Measurements from ENCODE around the gene PACSIN2.

DNA sequence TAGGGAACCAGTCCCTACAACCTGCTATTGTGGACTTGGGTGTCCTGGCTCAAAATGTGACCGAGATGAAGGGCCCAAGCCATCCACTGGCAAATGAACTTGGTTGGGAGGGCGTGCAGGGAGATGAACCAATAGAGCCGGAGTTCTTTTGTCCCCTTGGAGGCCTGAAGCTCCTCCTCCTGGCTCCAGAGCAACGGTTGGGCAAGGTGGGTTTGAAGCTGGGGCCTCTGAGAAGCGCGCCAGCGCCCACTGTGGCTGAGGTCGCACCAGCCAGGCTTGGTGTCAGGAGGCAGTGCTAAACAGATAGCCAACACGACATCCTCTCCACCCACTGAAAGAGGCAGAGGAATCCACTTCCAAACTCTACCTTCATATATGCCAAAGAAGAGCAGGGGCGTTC, 36.0 kb upstream of the PACSIN2 start:
- TF ChIP-seq POLR2AphosphoS5 (IDR thresholded peaks at IDR 0.05; ENCODE audit: low read depth, low read length) (no peak), TAF1 (IDR thresholded peaks at IDR 0.05; ENCODE audit: borderline replicate concordance, insufficient read depth, low read length) (no peak)

Measured in PFSK-1 (cell line).